ENCODE results near the gene DIS3L2.
A peak's percentile ranks its signal among the peaks of the same experiment; 100 is the strongest.

Gene DIS3L2

DNA sequence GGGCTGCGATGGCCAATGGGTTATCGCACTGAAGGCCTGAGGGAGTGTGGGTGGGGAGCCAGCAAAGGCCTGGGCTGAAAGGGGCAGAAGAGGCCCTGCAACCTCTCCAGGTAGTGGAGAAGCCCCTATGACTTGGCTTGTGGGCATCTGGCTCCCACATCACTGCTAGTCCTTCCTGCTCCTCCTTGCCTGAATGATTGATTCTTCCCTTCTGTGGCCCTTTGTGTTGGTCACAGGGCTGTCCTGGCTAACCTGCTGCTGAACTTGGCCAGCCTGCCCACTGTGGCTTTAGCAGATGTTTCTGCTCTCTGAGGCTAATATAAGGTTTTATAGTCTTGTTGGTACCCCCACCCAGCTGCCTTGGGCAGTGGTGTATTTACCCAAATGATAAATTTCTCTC lies 280.8 kb downstream of the DIS3L2 start:
- no peak for DNase-seq (ENCODE audit: low read depth)
- TF ChIP-seq, protein P1, sequence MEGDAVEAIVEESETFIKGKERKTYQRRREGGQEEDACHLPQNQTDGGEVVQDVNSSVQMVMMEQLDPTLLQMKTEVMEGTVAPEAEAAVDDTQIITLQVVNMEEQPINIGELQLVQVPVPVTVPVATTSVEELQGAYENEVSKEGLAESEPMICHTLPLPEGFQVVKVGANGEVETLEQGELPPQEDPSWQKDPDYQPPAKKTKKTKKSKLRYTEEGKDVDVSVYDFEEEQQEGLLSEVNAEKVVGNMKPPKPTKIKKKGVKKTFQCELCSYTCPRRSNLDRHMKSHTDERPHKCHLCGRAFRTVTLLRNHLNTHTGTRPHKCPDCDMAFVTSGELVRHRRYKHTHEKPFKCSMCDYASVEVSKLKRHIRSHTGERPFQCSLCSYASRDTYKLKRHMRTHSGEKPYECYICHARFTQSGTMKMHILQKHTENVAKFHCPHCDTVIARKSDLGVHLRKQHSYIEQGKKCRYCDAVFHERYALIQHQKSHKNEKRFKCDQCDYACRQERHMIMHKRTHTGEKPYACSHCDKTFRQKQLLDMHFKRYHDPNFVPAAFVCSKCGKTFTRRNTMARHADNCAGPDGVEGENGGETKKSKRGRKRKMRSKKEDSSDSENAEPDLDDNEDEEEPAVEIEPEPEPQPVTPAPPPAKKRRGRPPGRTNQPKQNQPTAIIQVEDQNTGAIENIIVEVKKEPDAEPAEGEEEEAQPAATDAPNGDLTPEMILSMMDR (conservative IDR thresholded peaks at IDR 0.05; ENCODE audit: low read depth, low read length) = no peak
- no peak overlapping the region for H3K4me3 ChIP-seq (ENCODE audit: low read depth, low read length)

DNA sequence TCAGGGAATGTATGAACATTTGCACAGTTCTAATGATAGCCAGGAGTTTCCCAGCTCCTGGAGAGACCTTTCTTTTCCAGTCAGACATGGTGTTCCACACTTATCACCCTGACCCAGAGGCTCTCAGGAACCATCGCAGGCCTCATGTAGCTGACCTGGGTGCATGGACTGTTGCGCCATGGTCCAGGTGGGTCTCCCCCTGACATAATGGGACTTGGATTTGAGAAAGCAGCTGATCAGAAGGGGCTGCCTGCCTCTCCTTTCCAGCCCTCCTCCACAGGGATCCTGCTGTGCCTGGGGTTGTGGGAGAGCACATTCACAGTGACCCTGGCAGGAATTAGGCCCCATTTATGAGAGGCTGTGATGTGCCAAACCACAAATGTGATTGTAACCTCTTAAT lies 283.6 kb downstream of the DIS3L2 start:
- H3K4me3 ChIP-seq (ENCODE audit: low read depth, low read length) = no peak overlapping the region
- TF ChIP-seq, protein P1 (conservative IDR thresholded peaks at IDR 0.05; ENCODE audit: low read depth, low read length) = no peak
- DNase-seq (ENCODE audit: low read depth) = peak; percentile 26

GRCh38 chr2:232246245-232246644 lies 284.7 kb downstream of the DIS3L2 start:
- TF ChIP-seq, protein P1 (conservative IDR thresholded peaks at IDR 0.05; ENCODE audit: low read depth, low read length) = no peak
- H3K4me3 ChIP-seq (ENCODE audit: low read depth, low read length) = no peak overlapping the region
- no peak for DNase-seq (ENCODE audit: low read depth)

GRCh38 chr2:232249096-232249495 lies 287.6 kb downstream of the DIS3L2 start:
- TF ChIP-seq, protein P1 (conservative IDR thresholded peaks at IDR 0.05; ENCODE audit: low read depth, low read length) = no peak
- H3K4me3 ChIP-seq (ENCODE audit: low read depth, low read length) = no peak overlapping the region
- DNase-seq (ENCODE audit: low read depth) = no peak

GRCh38 chr2:232250246-232251175 lies 289.0 kb downstream of the DIS3L2 start:
- no peak overlapping the region for H3K4me3 ChIP-seq (ENCODE audit: low read depth, low read length)
- no peak for DNase-seq (ENCODE audit: low read depth)
- TF ChIP-seq, protein P1 (conservative IDR thresholded peaks at IDR 0.05; ENCODE audit: low read depth, low read length) = no peak

DNA sequence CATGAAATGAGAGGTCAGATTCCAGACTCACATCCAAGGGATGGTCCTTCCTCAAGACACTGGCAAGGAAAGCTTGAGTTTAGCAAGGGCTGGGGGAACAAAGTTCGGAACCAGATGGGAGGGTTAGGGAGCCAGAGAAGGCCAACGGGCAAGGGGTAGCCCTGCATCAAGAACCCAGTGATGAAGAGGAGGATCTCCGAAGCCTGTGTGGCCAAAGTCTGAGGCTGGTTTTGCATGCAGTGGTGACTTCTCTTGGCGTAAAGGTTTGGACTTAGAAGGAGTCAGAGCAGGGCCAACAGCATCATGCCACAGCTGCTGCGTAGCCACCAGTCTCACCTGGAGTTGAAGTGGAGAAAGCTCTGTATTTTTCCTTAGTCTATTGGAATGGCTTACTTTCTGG lies 293.5 kb downstream of the DIS3L2 start:
- no peak overlapping the region for H3K4me3 ChIP-seq (ENCODE audit: low read depth, low read length)
- DNase-seq (ENCODE audit: low read depth) = no peak
- TF ChIP-seq, protein P1 (conservative IDR thresholded peaks at IDR 0.05; ENCODE audit: low read depth, low read length) = no peak

- peak overlapping the region; percentile 20 for H3K4me3 ChIP-seq (ENCODE audit: low read depth, low read length)
- TF ChIP-seq, protein P1 (conservative IDR thresholded peaks at IDR 0.05; ENCODE audit: low read depth, low read length) = peak; percentile 3
- DNase-seq (ENCODE audit: low read depth) = peak; percentile 97
Measured at GRCh38 chr2:232260075-232260474, 298.6 kb downstream of the DIS3L2 start.

Data from choroid plexus epithelial cell (primary cell).